NOMO-1 treated with DMSO at 0.1 percent for 48 hours (cell line): ENCODE measurements around the gene RYR2.
A peak's percentile ranks its signal among the peaks of the same experiment; 100 is the strongest.
"Not testable (repeated sequence)": the region's sequence is repeated elsewhere in the genome, so short reads cannot be mapped to it uniquely, and the experiment has no call there.

Experiments
- DNase-seq: peaks from one replicate; lab custom pipeline; 2025; ENCODE audit not compliant: unreplicated experiment; lab: John Stamatoyannopoulos, UW

Gene RYR2

GRCh38 chr1:237539055-237539454, 497.1 kb downstream of the RYR2 start:
- no peak for DNase-seq

GRCh38 chr1:237542525-237543418, 500.8 kb downstream of the RYR2 start:
- DNase-seq, result no peak

- DNase-seq, result no peak
Measured at GRCh38 chr1:237553078-237553477, 511.1 kb downstream of the RYR2 start.

GRCh38 chr1:237556911-237557310, 514.9 kb downstream of the RYR2 start:
- DNase-seq, result no peak

- peak; percentile 57 for DNase-seq
Measured at GRCh38 chr1:237562242-237562823, 520.3 kb downstream of the RYR2 start.

- no peak for DNase-seq
Measured at GRCh38 chr1:237565236-237565635, 523.3 kb downstream of the RYR2 start.

GRCh38 chr1:237566581-237566980, 524.6 kb downstream of the RYR2 start:
- no peak for DNase-seq

GRCh38 chr1:237568955-237569354, 527.0 kb downstream of the RYR2 start:
- DNase-seq, result no peak

GRCh38 chr1:237570530-237570929, 528.5 kb downstream of the RYR2 start:
- no peak for DNase-seq

- DNase-seq, result no peak
Measured at GRCh38 chr1:237574536-237574935, 532.6 kb downstream of the RYR2 start.

- no peak for DNase-seq
Measured at GRCh38 chr1:237578540-237578939, 536.6 kb downstream of the RYR2 start.

- DNase-seq, result no peak
Measured at GRCh38 chr1:237580726-237581125, 538.7 kb downstream of the RYR2 start.

GRCh38 chr1:237583270-237583669, 541.3 kb downstream of the RYR2 start:
- no peak for DNase-seq

- DNase-seq, result no peak
Measured at GRCh38 chr1:237583756-237584155, 541.8 kb downstream of the RYR2 start.

GRCh38 chr1:237590386-237590785, 548.4 kb downstream of the RYR2 start:
- DNase-seq, result no peak

GRCh38 chr1:237591353-237591752, 549.4 kb downstream of the RYR2 start:
- no peak for DNase-seq

- DNase-seq, result not testable (repeated sequence)
Measured at GRCh38 chr1:237603036-237603568, 561.1 kb downstream of the RYR2 start.

- DNase-seq, result no peak
Measured at GRCh38 chr1:237608433-237608832, 566.4 kb downstream of the RYR2 start.

GRCh38 chr1:237610157-237610556, 568.2 kb downstream of the RYR2 start:
- DNase-seq, result no peak

GRCh38 chr1:237613984-237614383, 572.0 kb downstream of the RYR2 start:
- no peak for DNase-seq

GRCh38 chr1:237619553-237619952, 577.6 kb downstream of the RYR2 start:
- no peak for DNase-seq

- DNase-seq, result no peak
Measured at GRCh38 chr1:237634922-237635321, 592.9 kb downstream of the RYR2 start.
